ENCODE results near the gene NINJ2.
A peak's percentile ranks its signal among the peaks of the same experiment; 100 is the strongest.

- TF ChIP-seq POLR2AphosphoS5 (IDR thresholded peaks at IDR 0.05): peak in 1 of 3 donors; percentile 5
- no peak for TF ChIP-seq CTCF (IDR thresholded peaks at IDR 0.05)
- no peak for TF ChIP-seq POLR2A (IDR thresholded peaks at IDR 0.05)
- TF ChIP-seq EP300 (IDR thresholded peaks at IDR 0.05; ENCODE audit: low read depth): no peak
These were observed 17.6 kb downstream of the NINJ2 start for GRCh38 chr12:645563-646071.
